Esophagus muscularis mucosa (tissue), 3 donors: ENCODE measurements around the gene ACO2.

Experiments
- CTCF ChIP-seq, 3 experiments: fragments of 200-600 bp in 2 of 3; fragments of 450-650 bp in 1 of 3; sonication (generic) in 2 of 3; IDR thresholded peaks; one replicate each; pipeline ENCODE4 v1.5.1; 2017 to 2019; ENCODE audit warnings: antibody characterized with exemption in 3 of 3, mild to moderate bottlenecking in 2 of 3, moderate library complexity in 1 of 3
- POLR2AphosphoS5 ChIP-seq, 2 donors: sonication (generic); formaldehyde crosslinking; IDR thresholded peaks; one replicate each; pipeline ENCODE4 v1.6.1; 2017; ENCODE audit warnings: antibody characterized with exemption in 2 of 2

GRCh38 chr22:41517172-41518047 lies 48.5 kb downstream of the ACO2 start:
- TF ChIP-seq CTCF (IDR thresholded peaks at IDR 0.05) (peak; percentile 83 to 94 (median 94)), POLR2AphosphoS5 (IDR thresholded peaks at IDR 0.05) (peak; percentile 69 to 74)
